HepG2 (cell line): ENCODE results near the gene VPS50. TPM values are rescaled to one million over a fixed set of nuclear protein-coding genes. Genes with fewer than 3 reads are reported as not detected.

Experiments
- ATAC-seq: fragments of 200-7000 bp; cut with Tn5 transposase; 3 replicates; pipeline ENCODE4 v1.9.1; 2020; ENCODE audit warnings: mild to moderate bottlenecking, moderate library complexity
- BruUV-seq: library from RNA; stranded (reverse); fragments of 400-500 nt; replicated peaks from 2 replicates; lab custom pipeline; 2021; lab: Mats Ljungman, UMichigan
- CTCF ChIA-PET: fragments of 300-600 bp; formaldehyde crosslinking; extraction: SDS; loops from one replicate; lab custom pipeline; 2021; ENCODE audit warnings: low total read pairs, inconsistent platforms, low intra/inter-chr PET ratio; lab: Yijun Ruan, JAX
- POLR2A ChIA-PET: fragments of 350-600 bp; sonication (Branson Sonifier 250); formaldehyde crosslinking; loops from one replicate; lab custom pipeline; 2020; ENCODE audit warnings: antibody characterized with exemption, inconsistent platforms; lab: Yijun Ruan, JAX
- DNase-seq: peaks from one replicate; pipeline ENCODE4 v3.0.0-alpha.2; 2015; ENCODE audit warnings: low spot score
- FAIRE-seq: peaks from 3 replicates; lab custom pipeline; 2011; peaks lifted over from hg19 to GRCh38; lab: Jason Lieb, UNC
- H2AFZ ChIP-seq: one replicate; pipeline ENCODE4 v1.6.1; 2011; ENCODE audit warnings: low read length, inconsistent platforms
- H3K27ac ChIP-seq: fragments of 300-600 bp; 3 replicates; pipeline ENCODE4 v1.8.0; 2011; ENCODE audit warnings: mixed run types, mild to moderate bottlenecking, mixed read lengths, low read length, inconsistent platforms; ENCODE audit not compliant: insufficient read depth; ENCODE audit errors: extremely low read length
- H3K27me3 ChIP-seq, 2 experiments: fragments of 200-600 bp in 1 of 2; 2 replicates in 1 of 2; 3 replicates in 1 of 2; pipeline versions ENCODE4 v1.6.0 to v1.8.0; 2011; ENCODE audit warnings: low read length in 2 of 2, mild to moderate bottlenecking in 2 of 2, moderate library complexity in 2 of 2, inconsistent platforms in 1 of 2; ENCODE audit not compliant: insufficient read depth in 2 of 2, control insufficient read depth in 1 of 2
- H3K36me3 ChIP-seq, 2 experiments: fragments of 200-600 bp in 1 of 2; replicated peaks in 1 of 2; 2 replicates in 1 of 2; 3 replicates in 1 of 2; pipeline versions ENCODE4 v1.5.1 to v1.8.0; 2011; ENCODE audit warnings: low read length in 2 of 2, inconsistent platforms in 1 of 2; ENCODE audit not compliant: insufficient read depth in 2 of 2, control insufficient read depth in 1 of 2
- H3K4me1 ChIP-seq: 2 replicates; pipeline ENCODE4 v1.5.1; 2012; ENCODE audit warnings: low read length, inconsistent platforms; ENCODE audit not compliant: insufficient read depth
- H3K4me2 ChIP-seq: 2 replicates; pipeline ENCODE4 v1.6.0; 2011; ENCODE audit warnings: low read depth, low read length, inconsistent platforms
- H3K4me3 ChIP-seq, 3 experiments: fragments of 200-600 bp in 1 of 3; sonication (generic), shearing (Covaris generic) in 1 of 3; replicated peaks in 1 of 3; 2 replicates each; pipeline ENCODE4 v1.5.1; 2011 to 2016; ENCODE audit warnings: low read length in 3 of 3, inconsistent platforms in 2 of 3, low read depth in 2 of 3, mild to moderate bottlenecking in 2 of 3, control low read depth in 1 of 3, mixed read lengths in 1 of 3; ENCODE audit not compliant: insufficient read depth in 1 of 3
- H3K79me2 ChIP-seq: one replicate; pipeline ENCODE4 v1.6.1; 2011; ENCODE audit warnings: low read length, inconsistent platforms; ENCODE audit not compliant: insufficient read depth
- H3K9ac ChIP-seq: 2 replicates; pipeline ENCODE4 v1.6.0; 2011; ENCODE audit warnings: mild to moderate bottlenecking, low read depth, low read length, inconsistent platforms; ENCODE audit not compliant: insufficient read depth
- H3K9me3 ChIP-seq: 2 replicates; pipeline ENCODE4 v1.5.1; 2012; ENCODE audit warnings: mild to moderate bottlenecking, low read length
- H4K20me1 ChIP-seq: 2 replicates; pipeline ENCODE4 v1.6.0; 2011; ENCODE audit warnings: inconsistent platforms, mild to moderate bottlenecking, low read length, moderate library complexity; ENCODE audit not compliant: insufficient read depth
- HES4 ChIP-seq: sonication (generic); formaldehyde crosslinking; IDR thresholded peaks from 2 replicates; pipeline ENCODE4 v1.9.0; 2021; ENCODE audit warnings: mild to moderate bottlenecking, missing genetic modification reagents, borderline replicate concordance
- MAFF ChIP-seq: IDR thresholded peaks from 2 replicates; pipeline ENCODE4 v1.6.1; 2011; ENCODE audit warnings: low read depth, low read length, improper control_type of control experiment
- MIER2 ChIP-seq: IDR thresholded peaks from 2 replicates; pipeline ENCODE4 v1.6.1; 2016; ENCODE audit warnings: missing biosample characterization, missing genetic modification reagents
- NCOA5 ChIP-seq: sonication (generic); formaldehyde crosslinking; IDR thresholded peaks from 2 replicates; pipeline ENCODE4 v1.4.0; 2020; ENCODE audit warnings: missing genetic modification reagents
- NFE2 ChIP-seq: sonication (generic); formaldehyde crosslinking; IDR thresholded peaks from 2 replicates; pipeline ENCODE4 v1.4.0; 2020; ENCODE audit warnings: missing genetic modification reagents
- NR3C1 ChIP-seq: sonication (generic); formaldehyde crosslinking; IDR thresholded peaks from 2 replicates; pipeline ENCODE4 v1.4.0; 2020; ENCODE audit warnings: missing genetic modification reagents
- PHF8 ChIP-seq: sonication (generic); formaldehyde crosslinking; IDR thresholded peaks from 2 replicates; pipeline ENCODE4 v1.5.0; 2020; ENCODE audit warnings: missing genetic modification reagents
- SKI ChIP-seq: fragments of 450-650 bp; IDR thresholded peaks from one replicate; pipeline ENCODE4 v1.6.1; 2018; ENCODE audit warnings: mild to moderate bottlenecking; ENCODE audit not compliant: partially characterized antibody
- SP4 ChIP-seq: sonication (generic); formaldehyde crosslinking; IDR thresholded peaks from 2 replicates; pipeline ENCODE4 v1.8.1; 2023; ENCODE audit warnings: mild to moderate bottlenecking, missing genetic modification reagents
- TP53 ChIP-seq: sonication (generic); formaldehyde crosslinking; conservative IDR thresholded peaks from 2 replicates; pipeline ENCODE4 v1.4.0; 2020; ENCODE audit warnings: missing genetic modification reagents
- ZMYM4 ChIP-seq: sonication (generic); formaldehyde crosslinking; IDR thresholded peaks from 2 replicates; pipeline ENCODE4 v1.8.1; 2023; ENCODE audit warnings: mild to moderate bottlenecking, missing genetic modification reagents
- ZNF430 ChIP-seq: sonication (generic); formaldehyde crosslinking; IDR thresholded peaks from 2 replicates; pipeline ENCODE4 v1.9.0; 2021; ENCODE audit warnings: mild to moderate bottlenecking, missing genetic modification reagents
- ZNF644 ChIP-seq: IDR thresholded peaks from 2 replicates; pipeline ENCODE4 v1.6.1; 2016; ENCODE audit warnings: low read depth
- ZNF766 ChIP-seq: sonication (generic); formaldehyde crosslinking; IDR thresholded peaks from 2 replicates; pipeline ENCODE4 v1.5.0; 2020; ENCODE audit warnings: missing genetic modification reagents, borderline replicate concordance
- ZNF879 ChIP-seq: sonication (generic); formaldehyde crosslinking; IDR thresholded peaks from 2 replicates; pipeline ENCODE4 v1.8.1; 2023; ENCODE audit warnings: missing genetic modification reagents
- WGBS: methylation state at CpG from one replicate; pipeline ENCODE4 v1.1.6; 2017; ENCODE audit warnings: low lambda C conversion rate; 5-methylcytosine and 5-hydroxymethylcytosine counted together
- in situ Hi-C: cut with HindIII; loops from 2 replicates; pipeline ENCODE4 v1.10.0; 2017; ENCODE audit warnings: low pct_unique_long_range_greater_than_20kb; ENCODE audit not compliant: extremely low pct_ligation_motif_present
- intact Hi-C: fragments of 100-400 bp; cut with micrococcal nuclease; formaldehyde crosslinking; loops from one replicate; pipeline ENCODE4 v1.10.0; 2022; ENCODE audit not compliant: unreplicated experiment
- polyA plus RNA-seq, 8 experiments: library from polyadenylated mRNA; depleted of rRNA in 3 of 8; stranded (reverse) in 7 of 8; unstranded in 1 of 8; fragments of >200 nt; fragmentation: Illumina TruSeq in 4 of 8; extraction: Trizol in 4 of 8; gene quantifications; 2 replicates each; pipeline versions ENCODE4 v1.2.1 to v1.2.3, GENCODE V29; 2011 to 2016; ENCODE audit warnings: low read depth in 4 of 8, missing spikeins in 1 of 8, mixed read lengths in 1 of 8; ENCODE audit not compliant: insufficient read depth in 1 of 8
- total RNA-seq, 5 experiments: library from RNA; depleted of rRNA; stranded (reverse); fragments of >200 nt; fragmentation: Illumina TruSeq; extraction: Trizol; gene quantifications; 2 replicates each; pipeline ENCODE4 v1.2.3, GENCODE V29; 2016; ENCODE audit warnings: low read depth in 1 of 5
- TF ChIP-seq, protein P1 (sequence below): sonication (generic); formaldehyde crosslinking; conservative IDR thresholded peaks from 2 replicates; pipeline ENCODE4 v1.4.0; 2020; ENCODE audit warnings: missing genetic modification reagents
- TF ChIP-seq, protein P2 (sequence below): sonication (generic); formaldehyde crosslinking; IDR thresholded peaks from 2 replicates; pipeline ENCODE4 v1.5.0; 2020; ENCODE audit warnings: missing genetic modification reagents

Gene VPS50
- total and polyA plus RNA-seq, 2 of the 13 experiments (the other 11 are each of a cell fraction or from before 2014, with no cell fraction given) = 10.3 to 20.4 TPM

- TF ChIP-seq ZNF766 = no peak
- TF ChIP-seq MAFF = no peak
- no peak for TF ChIP-seq PHF8 (CRISPR knock-in tag)
- TF ChIP-seq, protein P1, sequence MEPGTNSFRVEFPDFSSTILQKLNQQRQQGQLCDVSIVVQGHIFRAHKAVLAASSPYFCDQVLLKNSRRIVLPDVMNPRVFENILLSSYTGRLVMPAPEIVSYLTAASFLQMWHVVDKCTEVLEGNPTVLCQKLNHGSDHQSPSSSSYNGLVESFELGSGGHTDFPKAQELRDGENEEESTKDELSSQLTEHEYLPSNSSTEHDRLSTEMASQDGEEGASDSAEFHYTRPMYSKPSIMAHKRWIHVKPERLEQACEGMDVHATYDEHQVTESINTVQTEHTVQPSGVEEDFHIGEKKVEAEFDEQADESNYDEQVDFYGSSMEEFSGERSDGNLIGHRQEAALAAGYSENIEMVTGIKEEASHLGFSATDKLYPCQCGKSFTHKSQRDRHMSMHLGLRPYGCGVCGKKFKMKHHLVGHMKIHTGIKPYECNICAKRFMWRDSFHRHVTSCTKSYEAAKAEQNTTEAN = no peak
- TF ChIP-seq ZNF879 = no peak
These were observed 95.0 kb downstream of the VPS50 start (continued) for GRCh38 chr7:93327006-93327633.

- FAIRE-seq = no peak
These were observed 99.5 kb downstream of the VPS50 start for GRCh38 chr7:93331706-93332105.

More at GRCh38 chr7:93331706-93332105, 99.5 kb downstream of the VPS50 start:
- in situ Hi-C loops = no loop called here
- Histone ChIP-seq H3K4me1 (no peaks in the 10 kb centered on the region), H3K79me2 (no peaks in the 10 kb centered on the region), H3K27me3 (no peaks in the 10 kb centered on the region), H3K36me3 (no peaks in the 10 kb centered on the region), H4K20me1 (no peaks in the 10 kb centered on the region), H2AFZ (no peak overlapping the region), H3K4me2 (no peak overlapping the region), H3K9ac (no peak overlapping the region), H3K27ac (no peak overlapping the region), H3K9me3 (no peaks in the 10 kb centered on the region), H3K4me3 (no peak overlapping the region)
- ChIA-PET POLR2A (no interaction called here), CTCF (no interaction called here)
- no TSS peak for BruUV-seq
- TF ChIP-seq SP4 (no peak), ZNF430 (CRISPR knock-in tag) (no peak), MIER2 (no peak), ZNF644 (CRISPR knock-in tag) (no peak), NCOA5 (no peak), NR3C1 (CRISPR knock-in tag) (no peak), HES4 (CRISPR knock-in tag) (no peak), TP53 (CRISPR knock-in tag) (no peak), SKI (no peak), ZMYM4 (CRISPR knock-in tag) (no peak), NFE2 (CRISPR knock-in tag) (no peak)
- TF ChIP-seq, protein P2, sequence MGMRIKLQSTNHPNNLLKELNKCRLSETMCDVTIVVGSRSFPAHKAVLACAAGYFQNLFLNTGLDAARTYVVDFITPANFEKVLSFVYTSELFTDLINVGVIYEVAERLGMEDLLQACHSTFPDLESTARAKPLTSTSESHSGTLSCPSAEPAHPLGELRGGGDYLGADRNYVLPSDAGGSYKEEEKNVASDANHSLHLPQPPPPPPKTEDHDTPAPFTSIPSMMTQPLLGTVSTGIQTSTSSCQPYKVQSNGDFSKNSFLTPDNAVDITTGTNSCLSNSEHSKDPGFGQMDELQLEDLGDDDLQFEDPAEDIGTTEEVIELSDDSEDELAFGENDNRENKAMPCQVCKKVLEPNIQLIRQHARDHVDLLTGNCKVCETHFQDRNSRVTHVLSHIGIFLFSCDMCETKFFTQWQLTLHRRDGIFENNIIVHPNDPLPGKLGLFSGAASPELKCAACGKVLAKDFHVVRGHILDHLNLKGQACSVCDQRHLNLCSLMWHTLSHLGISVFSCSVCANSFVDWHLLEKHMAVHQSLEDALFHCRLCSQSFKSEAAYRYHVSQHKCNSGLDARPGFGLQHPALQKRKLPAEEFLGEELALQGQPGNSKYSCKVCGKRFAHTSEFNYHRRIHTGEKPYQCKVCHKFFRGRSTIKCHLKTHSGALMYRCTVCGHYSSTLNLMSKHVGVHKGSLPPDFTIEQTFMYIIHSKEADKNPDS (CRISPR knock-in tag) = no peak
- WGBS = 87% methylated on average over 3 of the region's 3 CpGs
- DNase-seq = no peak
- ATAC-seq = 0 out of 3 replicates have a peak, but pooled peaks have one; percentile 28
- intact Hi-C loops = no loop called here
